PC-9 (cell line): Measurements from ENCODE around the gene RBM38. TPM values are rescaled to one million over a fixed set of nuclear protein-coding genes. Genes with fewer than 3 reads are reported as not detected.
A peak's percentile ranks its signal among the peaks of the same experiment; 100 is the strongest.

Experiments
- BruUV-seq: library from RNA; stranded (reverse); fragments of 400-500 nt; replicated peaks from 2 replicates; lab custom pipeline; 2021; lab: Mats Ljungman, UMichigan
- CTCF ChIA-PET: fragments of 300-600 bp; sonication (Branson Sonifier 250); formaldehyde crosslinking; loops from one replicate; lab custom pipeline; 2022; ENCODE audit warnings: antibody characterized with exemption; lab: Charles Lee
- POLR2A ChIA-PET: fragments of 300-600 bp; sonication (Branson Sonifier 250); formaldehyde crosslinking; loops from one replicate; lab custom pipeline; 2022; ENCODE audit warnings: antibody characterized with exemption; ENCODE audit not compliant: unreplicated experiment; lab: Charles Lee
- DNase-seq, 2 experiments: peaks; one replicate each; pipeline versions ENCODE4 v3.0.0 to v3.0.0-alpha.2; 2015 to 2022; ENCODE audit warnings: mixed read lengths in 1 of 2
- H2AFZ ChIP-seq: fragments of 200-600 bp; sonication (generic); 2 replicates; pipeline ENCODE4 v1.8.1; 2017; ENCODE audit warnings: antibody characterized with exemption
- H3F3A ChIP-seq: fragments of 200-600 bp; sonication (generic); 2 replicates; pipeline ENCODE4 v1.8.1; 2017; ENCODE audit warnings: antibody characterized with exemption, mild to moderate bottlenecking, low read depth; ENCODE audit not compliant: insufficient read depth
- H3K27ac ChIP-seq: fragments of 200-600 bp; sonication (generic); 2 replicates; pipeline ENCODE4 v1.6.1; 2016; ENCODE audit warnings: mixed run types
- H3K27me3 ChIP-seq: fragments of 200-600 bp; sonication (generic); 2 replicates; pipeline ENCODE4 v1.6.1; 2016; ENCODE audit warnings: low read depth, mixed run types; ENCODE audit not compliant: insufficient read depth
- H3K36me3 ChIP-seq: fragments of 200-600 bp; sonication (generic); 2 replicates; pipeline ENCODE4 v1.6.1; 2016; ENCODE audit warnings: low read depth, mixed run types
- H3K4me1 ChIP-seq: fragments of 200-600 bp; sonication (generic); replicated peaks from 2 replicates; pipeline ENCODE4 v1.6.1; 2016; ENCODE audit warnings: mixed run types; ENCODE audit not compliant: insufficient read depth
- H3K4me2 ChIP-seq: fragments of 200-600 bp; sonication (generic); 2 replicates; pipeline ENCODE4 v1.6.1; 2017; ENCODE audit warnings: mixed run types
- H3K4me3 ChIP-seq: fragments of 200-600 bp; sonication (generic); 2 replicates; pipeline ENCODE4 v1.6.1; 2016; ENCODE audit warnings: mixed run types
- H3K79me2 ChIP-seq: fragments of 200-600 bp; sonication (generic); 2 replicates; pipeline ENCODE4 v1.6.1; 2017; ENCODE audit warnings: low read depth, mixed run types
- H3K9me2 ChIP-seq: fragments of 200-600 bp; sonication (generic); 2 replicates; pipeline ENCODE4 v1.8.1; 2017; ENCODE audit warnings: mild to moderate bottlenecking; ENCODE audit not compliant: insufficient read depth
- H3K9me3 ChIP-seq: fragments of 200-600 bp; sonication (generic); 2 replicates; pipeline ENCODE4 v1.8.1; 2016; ENCODE audit warnings: low read depth; ENCODE audit not compliant: insufficient read depth
- H4K20me1 ChIP-seq: fragments of 200-600 bp; sonication (generic); 2 replicates; pipeline ENCODE4 v1.8.1; 2017; ENCODE audit not compliant: insufficient read depth
- EZH2 ChIP-seq: fragments of 200-600 bp; sonication (generic); IDR thresholded peaks from 2 replicates; pipeline ENCODE4 v1.8.0; 2017; ENCODE audit warnings: antibody characterized with exemption, low read depth
- intact Hi-C: fragments of 100-400 bp; cut with micrococcal nuclease; formaldehyde crosslinking; loops from one replicate; pipeline ENCODE4 v1.10.0; 2022; ENCODE audit not compliant: unreplicated experiment
- total RNA-seq: library from RNA; stranded (reverse); gene quantifications from 2 replicates; pipeline ENCODE4 v1.2.3, GENCODE V29; 2021
- TF ChIP-seq, protein P1 (sequence below): fragments of 200-600 bp; sonication (generic); conservative IDR thresholded peaks from 2 replicates; pipeline ENCODE4 v1.6.1; 2017; ENCODE audit warnings: mixed run types, antibody characterized with exemption, mild to moderate bottlenecking, moderate library complexity

The RBM38 gene
- total RNA-seq, 1 experiment from 2014 or later, result 25.6 TPM

- ChIA-PET CTCF (no interaction called here), POLR2A (interaction anchor here (0.5 to 0.7 kb wide), 2 partner anchors 192 to 820 kb away, joined by 9 to 21 read pairs; no protein-coding TSS in a partner anchor)
- H3K27me3 ChIP-seq, result no peaks in the 10 kb centered on the region
- peaks cover 55% of the 10 kb centered on the region for H3K4me1 ChIP-seq
- H3K27ac ChIP-seq, result no peak overlapping the region
- H3K4me3 ChIP-seq, result no peak overlapping the region
- peaks cover 18% of the 10 kb centered on the region; the same call in 1 of the 2 replicates for H3F3A ChIP-seq
- no peaks in the 10 kb centered on the region for H3K36me3 ChIP-seq
- TF ChIP-seq, protein P1, sequence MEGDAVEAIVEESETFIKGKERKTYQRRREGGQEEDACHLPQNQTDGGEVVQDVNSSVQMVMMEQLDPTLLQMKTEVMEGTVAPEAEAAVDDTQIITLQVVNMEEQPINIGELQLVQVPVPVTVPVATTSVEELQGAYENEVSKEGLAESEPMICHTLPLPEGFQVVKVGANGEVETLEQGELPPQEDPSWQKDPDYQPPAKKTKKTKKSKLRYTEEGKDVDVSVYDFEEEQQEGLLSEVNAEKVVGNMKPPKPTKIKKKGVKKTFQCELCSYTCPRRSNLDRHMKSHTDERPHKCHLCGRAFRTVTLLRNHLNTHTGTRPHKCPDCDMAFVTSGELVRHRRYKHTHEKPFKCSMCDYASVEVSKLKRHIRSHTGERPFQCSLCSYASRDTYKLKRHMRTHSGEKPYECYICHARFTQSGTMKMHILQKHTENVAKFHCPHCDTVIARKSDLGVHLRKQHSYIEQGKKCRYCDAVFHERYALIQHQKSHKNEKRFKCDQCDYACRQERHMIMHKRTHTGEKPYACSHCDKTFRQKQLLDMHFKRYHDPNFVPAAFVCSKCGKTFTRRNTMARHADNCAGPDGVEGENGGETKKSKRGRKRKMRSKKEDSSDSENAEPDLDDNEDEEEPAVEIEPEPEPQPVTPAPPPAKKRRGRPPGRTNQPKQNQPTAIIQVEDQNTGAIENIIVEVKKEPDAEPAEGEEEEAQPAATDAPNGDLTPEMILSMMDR, result no peak
- TF ChIP-seq EZH2, result no peak
- intact Hi-C loops, result loop anchor here (10.0 kb wide), 1 partner anchor 263 kb away; no protein-coding TSS in a partner anchor
- no peak overlapping the region for H2AFZ ChIP-seq
- H4K20me1 ChIP-seq, result no peaks in the 10 kb centered on the region
- H3K79me2 ChIP-seq, result no peaks in the 10 kb centered on the region
- BruUV-seq, result no TSS peak
- no peak for DNase-seq
- H3K9me3 ChIP-seq, result no peaks in the 10 kb centered on the region
- H3K9me2 ChIP-seq, result no peaks in the 10 kb centered on the region
- no peak overlapping the region for H3K4me2 ChIP-seq
Observed at GRCh38 chr20:57431539-57431835, 40.3 kb downstream of the RBM38 start.

GRCh38 chr20:57432480-57432861 lies 41.3 kb downstream of the RBM38 start:
- Histone ChIP-seq H3K4me2 (peak overlapping the region; percentile 30), H3K27ac (no peak overlapping the region), H3K4me1 (peaks cover 58% of the 10 kb centered on the region), H3K9me3 (no peaks in the 10 kb centered on the region), H3K27me3 (no peaks in the 10 kb centered on the region), H4K20me1 (no peaks in the 10 kb centered on the region), H3F3A (peaks cover 20% of the 10 kb centered on the region; the same call in 1 of the 2 replicates), H2AFZ (no peak overlapping the region), H3K9me2 (no peaks in the 10 kb centered on the region), H3K4me3 (no peak overlapping the region), H3K79me2 (no peaks in the 10 kb centered on the region), H3K36me3 (no peaks in the 10 kb centered on the region)
- intact Hi-C loops, result loop anchor here (10.0 kb wide), 1 partner anchor 262 kb away; no protein-coding TSS in a partner anchor
- no TSS peak for BruUV-seq
- ChIA-PET CTCF (no interaction called here), POLR2A (no interaction called here)
- DNase-seq, result no peak
- no peak for TF ChIP-seq EZH2
- TF ChIP-seq, protein P1, result no peak

DNA sequence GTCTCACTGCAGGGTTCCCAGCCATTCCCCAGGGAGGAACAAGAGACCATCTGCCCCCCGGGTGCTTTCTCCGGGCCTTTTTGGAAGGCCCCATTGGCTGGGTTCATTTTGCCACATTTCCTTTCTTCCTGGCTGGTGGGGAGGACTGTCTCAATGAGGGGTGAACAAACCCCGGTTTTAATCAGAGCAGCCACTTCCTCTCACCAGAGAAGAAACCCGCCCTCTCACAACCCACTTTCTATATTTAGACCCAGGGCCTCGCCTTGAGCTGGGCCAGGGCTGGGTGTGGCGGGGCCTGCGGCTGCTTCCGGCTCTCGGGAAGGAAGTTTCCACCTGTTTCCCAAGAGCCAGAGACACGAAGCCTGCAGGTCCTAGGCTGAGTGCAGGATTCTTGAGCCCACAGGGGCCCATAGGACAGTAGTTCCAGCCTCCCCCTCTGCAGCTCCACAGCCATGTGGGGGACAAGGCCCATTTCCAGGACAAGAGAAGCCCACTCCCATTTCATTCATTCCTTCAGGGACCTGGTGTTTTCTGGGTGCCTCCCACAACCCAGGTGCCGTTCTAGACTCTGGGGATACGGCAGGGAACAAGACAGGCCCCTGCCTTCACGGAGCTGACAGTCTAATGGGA lies 41.8 kb downstream of the RBM38 start:
- no peaks in the 10 kb centered on the region for H3K9me2 ChIP-seq
- no peaks in the 10 kb centered on the region for H3K27me3 ChIP-seq
- intact Hi-C loops, result loop anchor here (10.0 kb wide), 1 partner anchor 262 kb away; no protein-coding TSS in a partner anchor
- H3K4me1 ChIP-seq, result peaks cover 54% of the 10 kb centered on the region
- ChIA-PET CTCF (interaction anchor here (0.6 kb wide), 1 partner anchor 37 kb away, joined by 7 read pairs; no protein-coding TSS in a partner anchor), POLR2A (no interaction called here)
- DNase-seq, result peak; percentile 56 to 63
- no peak overlapping the region for H2AFZ ChIP-seq
- BruUV-seq, result no TSS peak
- H3K79me2 ChIP-seq, result no peaks in the 10 kb centered on the region
- no peak overlapping the region for H3K4me3 ChIP-seq
- no peaks in the 10 kb centered on the region for H3K9me3 ChIP-seq
- H3K36me3 ChIP-seq, result no peaks in the 10 kb centered on the region
- peak overlapping the region; percentile 30 for H3K4me2 ChIP-seq
- H3K27ac ChIP-seq, result no peak overlapping the region
- TF ChIP-seq, protein P1, result no peak
- TF ChIP-seq EZH2, result no peak
- H3F3A ChIP-seq, result peaks cover 17% of the 10 kb centered on the region; the same call in 1 of the 2 replicates
- H4K20me1 ChIP-seq, result no peaks in the 10 kb centered on the region
